ENCODE measurements around the gene TMED8.

- no peak for TF ChIP-seq CTCF (IDR thresholded peaks at IDR 0.05)
- no peak for TF ChIP-seq POLR2A (IDR thresholded peaks at IDR 0.05)
- no peak for TF ChIP-seq POLR2AphosphoS5 (IDR thresholded peaks at IDR 0.05)
These were observed 23.3 kb upstream of the TMED8 start for GRCh38 chr14:77400216-77400615.

Measured in sigmoid colon (tissue), 4 donors.